GM21360 (cell line): ENCODE data around the gene TMEM132D.

Source experiments
- ATAC-seq: cut with Tn5 transposase; IDR thresholded peaks from one replicate; pipeline ENCODE4 v1.9.1; 2021; ENCODE audit warnings: mild to moderate bottlenecking, moderate library complexity; ENCODE audit not compliant: unreplicated experiment

The TMEM132D gene

GRCh38 chr12:129606239-129606638 lies 297.6 kb downstream of the TMEM132D start:
- ATAC-seq, result no peak

- no peak for ATAC-seq
These were observed 298.2 kb downstream of the TMEM132D start for GRCh38 chr12:129605666-129606065.

DNA sequence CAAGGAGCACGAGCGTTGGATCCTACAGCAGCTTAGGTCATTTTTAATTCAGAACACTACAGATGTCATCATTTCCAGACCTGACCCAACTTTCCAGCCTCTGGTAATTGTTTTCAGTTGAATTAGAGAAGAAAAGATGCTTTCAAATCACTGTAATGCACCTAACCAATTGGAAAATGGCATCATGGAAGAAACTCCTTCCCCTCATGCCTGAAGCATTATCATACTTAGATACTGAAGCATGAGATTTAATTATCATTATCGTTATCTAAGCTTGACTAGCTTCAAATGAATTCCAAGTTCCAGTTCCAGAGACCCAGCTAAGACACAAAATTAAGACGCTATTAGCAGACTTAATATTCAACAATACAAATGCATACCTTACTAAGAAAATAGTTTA lies 299.3 kb downstream of the TMEM132D start:
- ATAC-seq, result no peak

GRCh38 chr12:129599406-129599805 lies 304.4 kb downstream of the TMEM132D start:
- ATAC-seq, result no peak

- no peak for ATAC-seq
These were observed 309.7 kb downstream of the TMEM132D start for GRCh38 chr12:129594098-129594497.

DNA sequence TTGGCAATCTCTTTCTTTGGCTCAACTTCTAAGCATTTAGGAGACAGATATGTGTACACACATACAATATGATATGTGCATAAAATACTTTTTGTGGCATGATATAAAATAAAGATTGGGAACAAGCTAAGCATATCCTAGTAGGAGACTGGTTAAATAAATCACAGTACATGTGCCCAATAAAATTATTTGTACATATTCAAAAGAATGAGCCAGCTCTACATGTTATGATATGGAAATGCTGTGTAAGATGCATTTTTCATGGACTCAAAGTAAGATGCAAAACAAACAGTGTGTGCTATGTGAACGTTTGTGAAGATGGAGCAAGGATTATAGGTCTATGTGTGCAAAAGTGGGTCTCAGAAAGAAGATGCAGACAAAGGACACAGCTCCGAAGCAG lies 311.4 kb downstream of the TMEM132D start:
- ATAC-seq, result no peak

GRCh38 chr12:129589503-129589902 lies 314.3 kb downstream of the TMEM132D start:
- no peak for ATAC-seq

GRCh38 chr12:129588142-129588541 lies 315.7 kb downstream of the TMEM132D start:
- ATAC-seq, result no peak

- ATAC-seq, result no peak
These were observed 318.5 kb downstream of the TMEM132D start for GRCh38 chr12:129585296-129585695.

- no peak for ATAC-seq
These were observed 323.9 kb downstream of the TMEM132D start for GRCh38 chr12:129579879-129580278.

DNA sequence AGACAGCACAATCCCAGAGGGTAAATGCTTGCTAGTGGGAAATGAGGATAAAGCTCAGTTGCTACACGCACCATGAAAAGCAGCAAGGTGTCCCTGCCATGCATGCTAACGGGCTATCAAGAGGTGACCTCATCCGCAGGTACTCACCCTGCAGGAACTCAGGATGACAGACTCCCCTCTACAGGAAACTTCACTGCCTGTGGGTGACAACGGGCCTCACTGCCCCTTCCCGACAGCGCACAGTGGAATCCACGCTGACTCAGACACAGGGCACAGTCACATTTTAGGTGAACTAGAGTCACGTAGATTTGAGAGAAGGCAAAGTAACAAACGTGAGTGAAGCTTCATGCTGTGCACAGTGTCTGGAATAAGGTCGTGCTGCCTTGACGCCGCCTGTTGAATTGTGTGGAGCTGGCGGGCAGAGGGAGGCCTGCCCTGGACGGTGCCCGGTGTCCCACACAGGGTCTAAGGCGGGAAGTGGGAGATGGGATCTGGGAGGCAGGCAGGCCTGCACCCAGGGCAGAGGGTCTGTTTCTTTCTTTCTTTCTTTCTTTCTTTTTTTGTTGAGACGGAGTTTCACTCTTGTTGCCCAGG lies 331.8 kb downstream of the TMEM132D start:
- ATAC-seq, result no peak

DNA sequence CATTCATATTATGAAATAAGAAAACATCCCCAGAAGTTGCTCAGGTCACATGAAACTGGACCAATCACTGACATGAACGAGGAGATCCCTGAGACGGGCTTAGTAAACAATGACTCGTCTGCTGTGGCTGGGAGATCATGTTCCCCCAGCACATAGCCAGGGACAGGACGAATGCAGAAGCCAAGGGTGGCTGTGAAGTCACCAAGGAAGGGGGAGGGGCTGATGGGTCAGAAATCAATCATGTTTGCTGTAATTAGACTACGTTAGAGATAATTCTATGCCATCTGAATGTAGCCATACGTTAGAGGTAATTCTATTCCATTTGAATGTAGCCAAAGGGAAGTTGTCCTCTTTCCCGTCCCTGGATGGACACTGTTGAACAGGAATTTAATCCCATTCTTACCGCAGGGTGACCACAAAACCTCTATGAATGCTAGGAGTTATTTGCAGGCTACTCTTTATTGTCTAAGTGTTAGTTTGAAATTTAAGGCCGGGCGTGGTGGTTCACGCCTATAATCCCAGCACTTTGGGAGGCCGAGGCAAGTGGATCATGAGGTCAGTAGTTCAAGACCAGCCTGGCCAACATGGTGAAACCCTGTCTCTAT lies 332.9 kb downstream of the TMEM132D start:
- ATAC-seq, result no peak

DNA sequence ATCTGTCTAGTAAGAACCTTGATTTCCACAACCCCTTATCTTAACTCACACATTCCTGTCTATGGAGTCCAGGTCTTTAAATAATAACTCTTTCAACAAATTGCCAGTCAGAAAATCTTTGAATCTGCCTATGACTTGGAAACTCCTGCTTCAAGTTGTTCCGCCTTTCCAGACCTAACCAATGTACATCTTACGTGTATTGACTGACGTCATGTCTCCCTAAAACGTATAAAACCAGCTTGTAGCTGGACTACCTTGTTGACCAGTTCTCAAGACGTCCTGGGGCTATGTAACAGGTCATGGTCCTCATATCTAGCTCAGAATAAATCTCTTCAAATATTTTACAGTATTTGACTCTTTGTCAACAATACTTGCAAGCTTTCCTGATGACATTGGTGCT lies 337.0 kb downstream of the TMEM132D start:
- no peak for ATAC-seq

DNA sequence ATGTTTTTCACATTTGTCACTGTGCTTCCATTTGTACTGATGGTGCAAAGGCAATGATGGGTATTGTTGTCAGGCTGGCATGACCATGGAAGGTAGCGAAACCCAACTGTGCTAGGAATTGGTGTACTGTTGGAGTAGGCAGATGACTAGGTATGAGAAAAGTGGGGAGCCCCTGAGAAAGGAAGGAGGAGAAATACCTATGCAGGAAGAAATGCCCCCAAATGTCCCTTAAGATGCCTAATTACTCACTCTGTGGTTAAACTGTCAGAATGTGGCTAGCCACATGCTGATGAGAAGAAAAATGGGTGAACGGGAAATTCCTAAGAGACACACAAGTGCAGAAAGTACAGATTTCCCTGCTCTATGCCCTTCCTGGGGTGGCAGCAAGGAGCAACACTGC lies 339.1 kb downstream of the TMEM132D start:
- no peak for ATAC-seq

DNA sequence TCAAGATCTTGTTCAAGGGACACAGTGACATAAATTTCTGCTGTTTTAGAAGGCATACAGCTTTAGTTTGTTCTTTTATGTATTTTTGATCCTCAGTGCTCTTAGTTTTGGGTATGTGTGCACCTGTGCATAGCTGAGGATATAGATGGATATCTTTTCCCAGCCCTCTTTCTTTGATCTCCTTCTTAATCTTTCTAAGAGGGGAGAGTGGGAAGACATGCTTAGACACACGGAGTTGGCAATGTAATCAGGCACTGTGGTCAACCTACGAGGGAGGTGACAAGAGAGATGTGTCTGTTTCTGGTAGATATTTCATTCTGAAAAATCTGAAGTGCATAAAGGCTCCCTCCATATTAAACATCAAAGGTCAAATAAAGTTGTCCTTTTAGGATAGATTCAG lies 340.6 kb downstream of the TMEM132D start:
- no peak for ATAC-seq

GRCh38 chr12:129561304-129561703 lies 342.5 kb downstream of the TMEM132D start:
- no peak for ATAC-seq

DNA sequence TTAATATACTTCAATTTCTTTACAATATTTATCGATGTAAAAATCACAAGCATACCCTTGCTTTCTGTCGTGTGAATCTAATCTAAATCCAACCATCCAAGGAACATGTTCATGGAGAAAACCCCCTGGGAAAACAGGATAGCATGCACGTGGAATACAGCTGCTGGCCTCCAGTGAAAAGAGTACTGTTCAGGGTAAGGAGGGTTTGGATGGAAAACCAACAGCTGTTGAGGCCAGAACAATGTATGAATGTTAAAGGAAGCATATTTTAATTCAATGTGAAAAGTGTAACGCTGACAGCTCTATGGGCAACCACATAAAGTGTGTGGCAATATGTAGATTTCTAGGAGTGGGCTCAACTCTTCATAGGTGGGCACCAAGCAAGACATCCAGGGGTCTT lies 344.0 kb downstream of the TMEM132D start:
- ATAC-seq, result no peak

GRCh38 chr12:129558036-129558435 lies 345.8 kb downstream of the TMEM132D start:
- ATAC-seq, result no peak

GRCh38 chr12:129556082-129556481 lies 347.7 kb downstream of the TMEM132D start:
- ATAC-seq, result no peak

DNA sequence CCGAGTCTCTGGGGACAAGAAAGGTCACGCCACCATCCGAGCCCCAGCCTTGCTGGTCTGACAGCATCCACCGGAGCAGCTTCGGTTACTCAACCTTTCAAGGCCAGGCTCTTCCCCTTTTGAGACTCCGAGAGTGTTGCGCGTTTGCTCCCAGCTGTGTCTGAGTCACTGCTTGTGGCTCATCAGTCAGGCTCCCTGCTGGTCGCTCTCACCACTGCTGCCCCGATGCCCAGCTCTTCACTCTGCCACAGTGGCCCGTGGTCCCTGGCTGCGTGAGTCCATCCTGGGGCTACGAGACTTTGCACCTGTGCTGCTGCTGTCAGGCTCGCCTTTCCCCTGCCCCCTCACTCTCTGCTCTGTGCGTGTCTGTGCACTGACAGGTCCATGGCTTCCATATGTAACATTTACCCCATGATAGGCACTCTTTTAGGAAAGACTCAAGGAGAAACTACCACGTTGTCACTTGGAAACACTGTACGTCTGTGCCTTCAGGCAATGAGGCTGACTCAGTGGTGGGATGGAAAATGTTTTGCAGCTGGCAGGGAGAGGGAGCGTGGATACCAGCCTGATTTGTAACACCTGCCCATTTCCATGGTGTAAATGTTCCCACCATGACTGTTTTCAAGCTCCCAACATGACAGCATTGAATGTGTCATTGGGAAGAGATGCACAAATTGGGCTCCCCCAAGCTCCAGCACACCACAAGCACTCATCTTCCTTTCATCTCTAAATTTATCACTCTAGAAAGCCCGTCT lies 350.7 kb downstream of the TMEM132D start:
- no peak for ATAC-seq

DNA sequence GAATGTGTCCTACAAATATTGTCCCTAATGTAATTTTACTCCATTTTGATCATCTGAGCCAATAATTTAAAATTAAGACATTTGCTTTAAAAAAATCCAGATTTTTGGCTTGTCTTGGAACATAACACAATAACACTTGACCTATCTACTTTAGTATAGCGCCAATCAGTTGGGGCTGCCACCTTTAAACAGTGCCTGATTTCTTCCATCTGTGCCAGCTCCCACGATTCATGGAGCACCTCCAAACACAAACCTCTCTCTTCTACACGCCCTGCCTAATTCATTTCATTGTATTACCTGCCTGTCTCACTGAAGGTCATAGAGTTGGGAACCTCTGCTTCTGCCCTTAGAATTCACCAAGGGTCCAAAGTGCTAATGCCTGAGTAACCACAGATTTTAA lies 352.4 kb downstream of the TMEM132D start:
- ATAC-seq, result no peak

DNA sequence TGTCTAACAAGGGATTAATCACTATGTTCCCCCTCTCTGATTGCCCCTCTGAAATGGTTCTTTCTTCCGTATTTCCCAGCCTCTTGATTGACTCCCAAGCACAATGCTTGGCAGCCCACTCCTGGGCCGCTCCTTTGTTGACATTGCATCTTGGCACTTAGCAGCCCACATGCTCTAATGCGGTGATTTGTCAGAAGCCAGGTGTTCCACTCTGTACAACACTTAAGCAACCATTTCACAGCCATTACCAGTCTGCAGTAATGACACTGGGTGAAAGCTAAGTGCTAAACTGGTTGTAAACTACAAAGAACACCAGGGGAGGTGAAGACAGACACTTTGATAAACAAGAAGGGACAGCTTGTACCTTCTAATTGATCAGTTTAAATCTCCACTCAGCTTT lies 353.5 kb downstream of the TMEM132D start:
- no peak for ATAC-seq
